GM19455 (cell line): ENCODE measurements around the gene FARS2.

Source experiments
- ATAC-seq: cut with Tn5 transposase; IDR thresholded peaks from one replicate; pipeline ENCODE4 v1.9.1; 2021; ENCODE audit not compliant: unreplicated experiment

The FARS2 gene

DNA sequence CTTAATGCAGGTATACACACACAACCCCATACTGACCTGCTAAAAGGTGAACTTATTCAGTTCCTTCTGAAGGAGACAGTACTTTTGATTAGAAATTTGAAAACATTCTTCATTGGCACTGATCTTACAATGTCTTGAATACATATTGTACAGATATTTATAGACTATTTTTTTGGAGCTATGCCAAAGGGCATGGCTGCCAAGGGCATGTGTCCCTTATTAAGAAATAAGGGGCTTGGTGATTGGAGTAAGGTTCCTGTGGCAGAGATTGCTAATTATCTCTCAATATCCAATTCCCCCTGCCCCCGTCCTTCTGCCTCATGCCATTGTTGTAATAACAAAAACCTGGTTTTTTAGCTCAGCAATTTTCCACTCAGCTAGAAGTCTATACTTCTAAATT lies 355.9 kb downstream of the FARS2 start:
- ATAC-seq, result no peak

DNA sequence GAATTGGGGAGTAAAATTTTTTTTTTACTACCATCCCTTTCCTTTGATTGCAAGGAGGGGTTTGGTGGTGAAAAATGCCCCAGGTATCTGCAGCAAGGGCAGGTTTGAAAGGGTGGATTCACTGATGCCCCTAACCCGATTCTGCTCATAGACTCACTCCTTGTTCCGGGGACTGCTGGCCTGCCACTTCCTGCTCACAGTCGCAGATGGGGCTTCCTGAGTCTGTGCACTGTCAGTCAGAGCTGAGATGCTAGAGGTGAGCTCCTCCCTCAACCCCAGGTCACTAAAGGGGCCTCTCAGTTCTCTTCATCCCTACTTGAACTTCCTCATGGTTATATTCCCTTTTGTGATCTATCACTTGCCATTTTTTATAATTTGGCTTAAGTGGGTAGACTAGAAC lies 357.9 kb downstream of the FARS2 start:
- ATAC-seq, result no peak

DNA sequence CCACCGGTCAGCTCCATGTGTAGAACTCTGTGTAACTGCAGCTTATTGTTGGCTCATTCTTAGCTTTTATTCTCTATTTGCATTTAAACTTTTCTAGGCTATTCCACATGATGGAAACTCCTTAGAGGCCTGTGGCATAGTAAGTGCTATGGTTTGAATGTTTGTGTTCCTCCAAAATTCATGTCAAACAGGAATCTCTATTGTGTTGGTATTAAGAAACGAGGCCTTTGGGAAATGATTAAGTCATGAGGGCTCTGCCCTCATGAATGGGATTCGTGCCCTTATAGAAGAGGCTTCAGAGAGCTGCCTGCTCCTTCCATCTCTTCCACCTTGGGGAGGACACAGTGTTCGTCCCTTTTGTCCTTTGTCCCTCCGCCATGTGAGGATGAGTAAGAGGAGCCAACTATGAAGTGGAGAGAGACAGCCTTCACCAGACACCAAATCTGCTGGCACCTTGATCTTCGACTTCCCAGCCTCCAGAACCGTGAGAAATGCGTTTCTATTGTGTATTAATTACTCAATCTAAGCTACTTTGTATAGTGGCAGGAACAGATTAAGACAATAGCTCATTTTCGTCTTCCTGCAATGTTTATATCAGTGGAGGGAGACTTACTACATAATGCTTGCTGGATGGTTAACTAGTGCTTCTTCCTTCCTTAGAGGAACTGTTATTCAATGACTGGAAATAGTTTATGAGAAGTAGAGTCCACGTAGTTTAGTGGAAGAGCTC lies 361.1 kb downstream of the FARS2 start:
- ATAC-seq, result no peak

DNA sequence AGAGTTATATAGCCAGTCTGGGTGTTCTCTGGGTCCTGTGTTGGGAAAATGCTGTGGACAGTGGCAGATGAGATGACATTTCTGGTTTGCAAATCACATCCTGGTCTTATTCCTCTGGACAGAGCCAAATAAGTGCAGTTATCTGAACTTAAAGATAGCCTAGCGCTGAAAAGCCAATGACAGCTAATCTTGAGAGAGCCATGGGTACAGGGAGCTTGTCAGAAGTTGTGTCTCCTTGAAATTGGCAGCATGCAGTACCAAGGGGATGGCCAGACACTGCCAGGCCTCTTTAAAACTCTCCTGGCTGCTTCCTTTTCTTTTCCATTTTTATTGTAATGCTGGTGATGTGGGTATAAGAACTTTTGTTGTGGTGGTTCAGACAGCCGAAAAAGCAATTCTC lies 362.5 kb downstream of the FARS2 start:
- ATAC-seq, result no peak

DNA sequence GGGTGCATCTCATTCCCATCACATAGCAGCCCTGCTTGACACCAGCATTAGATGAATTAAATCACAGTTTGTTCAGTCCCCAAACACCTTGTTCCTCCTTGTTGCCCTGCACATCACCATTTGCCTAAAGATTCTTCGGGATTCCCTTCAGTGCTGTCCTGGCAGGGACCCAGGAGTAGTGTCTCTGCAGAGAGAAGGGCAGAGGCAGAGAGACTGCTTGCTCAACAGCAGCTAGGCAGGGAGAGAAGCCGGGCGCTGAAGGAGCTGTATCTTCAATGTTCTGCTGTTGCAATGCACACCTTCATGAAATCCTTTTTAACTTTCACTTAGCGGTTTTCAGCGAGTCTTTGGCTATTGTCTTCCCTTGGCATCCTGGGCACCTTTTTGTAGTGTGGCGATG lies 362.9 kb downstream of the FARS2 start:
- no peak for ATAC-seq

DNA sequence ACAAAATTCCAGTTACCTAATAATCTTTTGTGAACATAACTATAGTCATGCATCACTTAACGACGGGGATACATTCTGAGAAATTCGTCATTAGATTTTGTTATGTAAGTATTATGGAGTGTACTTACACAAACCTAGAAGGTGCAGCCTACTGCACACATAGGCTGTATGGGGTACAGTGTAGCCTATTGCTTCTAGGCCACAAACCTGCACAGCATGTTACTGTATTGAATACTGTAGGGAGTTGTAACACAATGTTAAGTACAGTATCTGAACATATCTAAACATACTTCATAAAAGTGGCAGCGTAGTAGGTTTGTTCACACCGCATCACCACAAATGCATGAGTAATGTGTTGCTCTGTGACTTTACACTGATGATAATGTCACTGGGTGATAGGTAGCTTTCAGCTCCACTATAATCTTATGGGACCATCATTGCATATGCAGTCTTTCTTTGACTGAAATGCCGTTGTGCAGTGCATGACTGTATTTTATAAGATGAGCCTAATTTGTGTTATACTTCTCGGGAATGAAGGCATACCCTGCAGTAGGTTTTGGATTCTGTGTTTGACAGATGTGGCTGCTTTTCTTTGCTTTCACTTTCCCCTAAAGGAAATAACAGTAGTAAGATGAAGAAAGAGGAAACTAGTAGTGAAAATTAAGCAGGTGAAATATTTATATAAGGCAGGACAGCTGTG lies 365.6 kb downstream of the FARS2 start:
- ATAC-seq, result peak; percentile 81

DNA sequence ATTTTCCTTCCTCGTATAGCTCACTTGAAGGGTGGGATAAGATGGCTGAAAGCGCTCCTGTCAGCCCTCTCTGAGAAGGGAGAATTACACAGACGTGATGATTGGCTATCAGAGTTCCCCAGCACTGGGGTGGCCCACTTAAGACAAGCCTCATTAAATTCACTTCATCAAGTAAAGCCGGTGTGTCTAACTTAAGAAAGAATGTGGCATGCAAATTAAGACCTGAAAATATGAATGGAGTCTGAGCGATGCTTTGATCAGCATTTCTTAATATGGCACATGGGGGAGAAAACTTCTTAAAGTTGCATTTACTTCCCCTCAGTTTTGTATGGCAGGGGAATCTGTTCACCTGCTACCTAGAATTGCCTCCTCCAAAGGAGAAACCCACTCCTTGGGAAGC lies 369.3 kb downstream of the FARS2 start:
- ATAC-seq, result no peak

DNA sequence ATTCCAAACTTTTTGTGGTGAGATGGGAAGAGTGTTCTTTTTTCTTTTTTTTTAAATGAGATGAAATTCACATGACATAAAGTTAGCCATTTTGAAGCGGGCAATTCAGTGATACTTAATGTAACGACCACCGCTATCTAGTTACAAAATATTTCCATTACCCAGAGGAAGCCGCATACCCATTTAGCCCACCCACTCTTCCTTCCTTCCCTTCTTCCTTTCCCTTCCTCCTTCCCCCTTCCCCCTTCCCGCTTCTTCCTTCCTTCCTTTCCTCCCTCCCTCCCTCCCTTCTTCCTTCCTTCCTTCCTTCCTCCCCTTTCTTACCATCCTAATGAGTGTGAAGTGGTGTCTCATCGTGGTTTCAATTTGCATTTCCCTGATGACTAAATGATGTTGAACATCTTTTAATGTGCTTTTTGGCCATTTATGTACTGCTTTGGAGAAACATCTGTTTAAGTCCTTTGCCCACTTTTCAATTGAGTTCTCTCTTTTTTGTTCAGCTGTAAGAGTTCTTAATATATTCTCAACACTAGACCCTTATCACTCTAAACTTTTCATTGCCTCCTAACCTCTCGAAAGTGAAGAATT lies 371.1 kb downstream of the FARS2 start:
- no peak for ATAC-seq

DNA sequence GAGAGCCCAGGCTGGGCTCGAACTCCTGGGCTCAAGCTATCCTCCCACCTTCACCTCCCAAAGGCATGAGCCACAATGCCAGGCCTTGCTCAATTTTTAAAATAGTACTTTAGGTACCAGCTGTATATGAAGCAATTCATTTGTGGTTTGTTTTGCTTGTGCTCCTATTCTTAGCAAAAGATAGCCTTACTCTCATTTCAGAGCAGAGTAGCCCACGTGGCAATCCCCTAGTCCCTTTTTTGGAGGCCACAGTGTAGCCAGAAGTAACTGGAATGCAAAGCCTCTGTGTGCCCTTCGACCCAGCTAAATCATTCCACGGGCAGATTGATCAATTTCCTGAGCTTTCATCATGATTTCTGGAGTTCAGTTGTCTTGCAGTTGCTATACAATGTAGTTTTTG lies 373.2 kb downstream of the FARS2 start:
- ATAC-seq, result no peak

DNA sequence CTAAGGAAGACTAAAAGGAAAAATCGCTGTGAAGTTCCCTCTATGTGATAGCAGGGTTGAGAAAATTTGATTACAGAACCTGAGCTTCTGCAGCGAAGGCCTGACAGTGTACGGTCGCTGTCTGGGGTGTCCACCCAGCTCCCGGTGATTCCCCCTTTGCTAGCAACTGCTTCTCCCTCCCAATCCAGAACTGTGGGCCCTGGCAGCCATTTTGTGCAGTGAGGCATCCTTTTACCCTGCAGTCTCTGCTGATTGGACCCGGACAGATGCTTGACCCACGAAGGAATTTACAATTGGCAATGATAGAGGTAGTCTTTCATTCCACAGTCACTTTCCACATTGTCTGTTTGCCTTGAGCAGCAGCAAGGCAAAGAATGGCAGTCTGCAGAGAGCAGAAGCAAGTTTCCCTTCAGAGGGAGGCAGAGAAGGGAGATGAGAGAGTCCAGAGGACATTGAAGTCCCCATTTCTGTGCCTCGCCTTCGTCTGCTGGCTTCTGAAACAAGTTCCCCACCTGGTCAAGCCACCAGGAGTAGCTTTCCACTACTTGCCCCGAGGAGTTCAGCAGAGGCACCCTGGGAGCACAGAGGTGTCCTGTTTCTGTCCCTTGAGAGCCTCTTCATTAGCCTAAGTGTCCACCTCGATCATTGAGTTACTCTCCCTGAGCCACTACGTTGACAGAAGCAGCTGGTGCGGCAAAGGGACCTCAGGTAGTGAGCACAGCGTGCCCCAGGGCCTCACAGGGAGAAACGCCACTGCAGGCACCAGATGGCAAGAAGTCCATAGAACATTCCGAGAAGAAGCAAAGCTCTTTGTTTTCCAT lies 375.1 kb downstream of the FARS2 start:
- no peak for ATAC-seq

DNA sequence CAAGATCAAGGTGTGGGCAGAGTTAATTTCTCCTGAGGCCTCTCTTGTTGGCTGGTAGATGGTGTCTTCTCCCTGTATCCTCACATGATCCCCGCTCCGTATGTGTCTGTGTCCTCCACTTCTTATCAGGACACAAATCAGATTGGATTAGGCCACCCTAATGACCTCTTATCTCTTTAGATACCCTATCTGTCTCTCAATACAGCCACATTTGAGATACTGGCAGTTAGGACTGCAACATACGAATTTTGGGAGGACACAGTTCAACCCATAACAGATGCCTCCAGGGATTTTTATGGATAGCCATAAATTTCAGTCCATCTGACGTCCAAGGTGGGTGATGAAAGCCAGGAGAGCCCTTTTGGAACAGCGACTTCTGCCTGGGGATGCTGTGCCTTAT lies 376.4 kb downstream of the FARS2 start:
- no peak for ATAC-seq

DNA sequence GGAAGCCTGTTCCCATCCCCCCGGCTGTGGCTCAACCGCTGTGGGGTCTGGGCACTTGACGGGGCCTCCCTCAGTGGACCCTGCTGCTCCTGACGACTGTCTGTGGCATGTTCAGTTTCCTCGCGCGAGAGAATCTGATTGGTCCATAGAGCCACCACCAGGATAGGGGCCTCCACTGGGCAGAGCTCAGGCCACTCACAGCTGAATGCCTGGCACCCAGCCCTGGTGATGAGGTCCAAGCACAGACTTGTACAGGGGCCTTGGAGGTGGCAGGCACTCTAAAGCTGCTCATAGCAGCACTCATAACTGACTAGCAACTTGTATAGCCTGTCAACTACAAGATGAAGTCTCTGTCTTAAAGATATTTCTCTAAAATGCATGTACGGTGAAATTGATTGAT lies 377.4 kb downstream of the FARS2 start:
- ATAC-seq, result no peak

DNA sequence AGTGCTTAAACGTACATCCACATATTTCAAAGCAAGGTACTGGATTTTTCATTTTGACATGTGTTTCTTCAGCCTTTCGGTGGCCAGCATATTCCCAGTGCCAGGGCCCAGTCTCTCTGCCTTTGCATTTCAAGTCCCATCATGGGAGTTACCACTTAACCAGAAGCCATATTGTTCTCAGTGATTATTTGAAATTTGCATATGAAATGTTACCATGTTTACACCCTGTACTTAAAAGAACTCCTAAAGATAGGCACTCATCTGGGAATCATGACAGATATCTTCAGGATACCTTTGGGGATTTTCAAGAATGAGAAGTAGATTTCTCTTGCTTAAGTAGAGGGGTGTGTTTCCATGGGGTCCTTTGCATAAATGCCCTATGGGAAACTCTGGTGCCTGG lies 377.9 kb downstream of the FARS2 start:
- no peak for ATAC-seq

DNA sequence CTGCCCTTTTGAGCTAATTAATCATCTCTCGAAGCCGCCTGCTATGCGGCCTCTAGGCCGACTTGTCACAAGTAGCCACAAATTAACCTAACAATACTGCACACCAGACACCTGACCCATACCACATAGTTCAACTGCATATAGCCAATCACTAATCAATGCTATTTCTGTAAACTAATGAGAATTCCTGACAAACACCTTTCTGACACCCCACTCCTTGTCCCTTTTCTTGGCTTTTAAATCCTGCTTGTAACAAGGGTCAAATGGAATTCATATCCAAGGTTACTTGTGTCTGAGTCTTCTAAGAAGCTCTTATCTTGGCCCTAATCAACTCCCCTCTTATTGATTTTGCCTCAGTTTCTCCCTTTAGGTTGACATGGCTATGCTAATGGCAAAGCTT lies 379.3 kb downstream of the FARS2 start:
- no peak for ATAC-seq

DNA sequence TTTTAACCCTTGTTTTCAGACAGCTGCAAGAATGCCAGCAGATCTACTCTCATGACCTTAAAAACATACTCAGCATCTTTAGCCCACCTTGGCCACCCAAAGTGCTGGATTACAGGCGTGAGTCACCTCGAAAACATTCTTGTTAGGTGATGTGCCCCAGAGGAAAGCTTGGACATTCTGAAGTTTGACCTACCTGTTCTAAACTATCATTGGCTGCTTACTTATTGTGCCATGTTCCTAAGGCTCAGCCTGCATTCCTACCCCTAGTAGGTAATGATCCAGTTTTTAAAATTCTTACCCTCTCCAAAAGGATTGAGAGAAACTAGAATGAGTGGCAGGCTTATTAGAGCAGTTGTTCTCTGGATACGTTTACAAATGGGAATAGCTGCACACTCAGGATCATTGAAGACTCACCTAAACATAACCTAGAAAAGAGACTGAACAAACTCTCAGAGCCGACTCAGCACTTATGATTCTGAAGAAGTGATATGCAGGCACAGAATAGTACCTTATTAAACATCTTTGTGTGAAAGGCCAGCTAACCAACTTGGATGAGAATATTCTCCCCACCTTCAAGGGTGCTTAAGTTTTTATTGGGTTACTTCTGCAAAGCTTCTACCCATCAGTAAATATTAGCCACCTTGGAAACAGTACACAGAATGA lies 383.3 kb downstream of the FARS2 start:
- ATAC-seq, result no peak

DNA sequence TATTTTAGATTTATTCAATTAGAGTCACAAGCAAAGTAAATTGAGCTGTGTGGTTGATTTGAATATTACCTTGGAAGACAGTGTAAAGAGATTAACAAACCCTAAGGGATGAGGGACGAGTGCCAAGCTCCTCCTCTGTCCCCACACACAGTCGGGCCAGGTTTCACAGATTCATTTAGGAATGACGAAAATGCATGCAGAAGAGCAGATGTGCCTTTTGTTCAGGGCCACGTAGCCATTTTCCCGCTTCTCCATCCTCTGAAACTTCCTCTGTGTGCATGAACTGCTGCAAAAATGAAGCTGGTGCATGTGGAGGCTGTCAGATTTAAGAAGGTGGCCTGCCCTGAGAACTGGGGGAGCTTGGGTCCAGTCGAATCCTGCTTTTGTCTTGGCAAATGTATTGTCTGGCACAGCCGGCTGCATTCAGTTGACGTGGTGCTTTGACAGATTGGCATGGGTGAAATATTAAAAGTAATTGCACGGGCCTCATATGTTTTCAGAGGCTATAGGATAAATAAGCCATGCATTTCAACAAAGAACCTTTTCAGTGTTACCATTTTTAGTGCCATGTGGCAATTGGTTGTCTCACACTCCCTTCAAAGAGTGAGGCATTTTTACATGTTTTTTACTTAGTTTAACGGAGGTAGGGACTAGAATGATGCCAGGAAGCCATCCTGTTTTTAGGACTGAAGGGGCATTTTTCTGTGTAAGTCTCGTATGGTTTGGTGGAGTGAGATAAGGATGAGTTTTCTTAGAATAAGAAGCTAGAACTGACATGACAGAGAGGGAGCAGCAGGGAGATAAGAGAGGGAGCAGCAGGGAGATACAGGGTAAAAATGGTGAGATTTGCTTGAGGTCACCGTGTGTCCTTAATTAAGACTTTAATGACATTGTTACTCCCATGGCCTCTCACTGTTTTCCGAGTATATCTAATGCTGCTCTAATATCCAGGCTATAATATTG lies 384.3 kb downstream of the FARS2 start:
- ATAC-seq, result no peak

DNA sequence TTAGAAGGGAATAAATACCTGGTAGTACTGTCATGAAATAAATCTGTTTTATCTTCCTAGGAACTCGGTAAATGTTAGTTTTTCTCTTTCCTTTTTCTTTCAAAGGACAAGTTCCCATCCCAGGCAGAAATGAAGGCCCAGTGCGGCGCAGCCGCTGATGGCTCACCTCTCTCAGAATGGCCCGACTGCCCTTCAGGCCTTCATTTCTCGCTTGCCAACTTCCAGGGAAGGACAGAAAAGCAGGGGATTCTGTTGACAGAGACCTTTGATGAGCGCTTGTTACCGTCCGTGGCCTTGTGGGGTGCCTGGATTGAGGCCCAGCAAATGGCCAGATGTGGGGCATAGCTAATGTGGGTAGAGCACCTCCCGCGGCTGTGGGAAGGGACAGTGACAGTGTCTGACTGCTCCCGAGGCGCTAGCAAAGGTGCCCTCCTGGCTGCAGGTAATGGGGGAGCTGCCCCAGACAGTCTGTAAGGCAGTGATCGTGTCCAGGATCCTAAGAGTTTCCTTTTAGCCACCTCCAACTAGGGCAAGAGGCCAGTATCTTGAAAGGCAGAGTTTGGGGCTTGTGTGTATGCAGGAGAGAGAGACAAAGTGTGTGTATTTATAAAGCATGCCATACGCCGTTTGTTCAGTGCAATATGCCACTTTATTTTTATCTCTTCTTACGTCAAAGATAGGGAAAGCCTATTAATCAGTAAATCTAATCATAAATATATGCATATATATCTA lies 391.3 kb downstream of the FARS2 start:
- no peak for ATAC-seq

DNA sequence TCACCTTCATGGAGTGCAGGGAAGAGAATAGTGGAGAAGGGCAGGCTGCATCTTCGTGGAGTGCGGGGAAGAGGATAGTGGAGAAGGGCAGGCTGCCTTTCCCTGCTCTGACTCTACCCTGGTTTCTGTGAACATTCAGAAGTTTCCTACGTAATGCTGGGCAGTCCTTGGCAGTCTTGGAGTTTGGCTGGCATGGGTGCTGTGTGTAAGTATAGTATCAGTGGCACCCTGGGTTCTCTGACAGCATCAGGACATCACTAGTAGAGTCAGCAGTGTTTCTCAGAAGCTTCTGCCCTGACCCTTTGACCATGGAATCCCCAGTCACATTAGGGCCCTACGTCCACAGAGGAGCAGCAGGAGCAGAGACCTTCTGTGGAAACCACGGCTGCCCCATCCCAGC lies 392.5 kb downstream of the FARS2 start:
- no peak for ATAC-seq

DNA sequence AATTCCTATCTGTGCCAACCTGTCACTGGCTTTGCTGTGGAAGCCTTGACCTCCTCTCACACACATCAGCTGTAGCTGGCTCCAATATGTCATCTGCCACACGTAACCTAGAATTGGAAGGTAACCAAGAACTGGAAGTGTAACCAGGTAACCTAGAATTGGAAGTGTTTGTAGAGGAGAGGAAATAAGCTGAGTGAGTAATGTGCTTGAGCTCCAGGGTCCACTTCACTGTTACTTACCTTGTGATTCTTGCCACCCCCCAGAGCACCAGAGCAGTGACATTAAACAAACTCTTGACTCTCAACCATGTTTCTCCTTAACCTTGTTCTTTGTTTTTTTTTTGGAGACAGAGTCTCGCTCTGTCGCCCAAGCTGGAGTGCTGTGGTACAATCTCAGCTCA lies 394.9 kb downstream of the FARS2 start:
- no peak for ATAC-seq
